ENCODE results near the gene SESN2. TPM values are rescaled to one million over a fixed set of nuclear protein-coding genes. Genes with fewer than 3 reads are reported as not detected.

The SESN2 gene
- total and polyA plus RNA-seq, 4 donors, result 5.5 to 13.0 (median 10.7) TPM

DNA sequence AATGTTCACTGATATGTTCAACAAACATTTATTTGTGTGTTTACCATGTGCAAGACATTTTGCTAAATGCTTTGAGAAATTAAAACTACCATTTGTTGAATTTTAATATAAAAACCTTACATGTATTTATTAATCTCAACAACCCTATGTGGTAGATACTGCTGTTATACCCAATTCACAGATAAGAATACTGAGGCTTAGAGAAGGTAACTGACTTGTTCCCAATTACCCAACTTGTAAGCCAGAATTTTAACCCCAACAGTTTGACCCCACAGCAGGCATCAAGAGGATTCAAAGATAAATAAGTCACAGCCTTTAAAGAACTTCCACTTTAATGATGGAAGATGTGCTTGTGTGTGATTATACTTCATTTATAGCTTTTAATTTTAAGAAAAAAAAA lies 30.2 kb upstream of the SESN2 start:
- Histone ChIP-seq H3K9ac (ENCODE audit: low read depth in 1 of 2, low read length in 2 of 2) (no peak overlapping the region), H3K27me3 (ENCODE audit: control insufficient read depth in 4 of 4, insufficient read depth in 4 of 4, low read length in 3 of 4) (no peaks in the 10 kb centered on the region), H3K36me3 (ENCODE audit: control insufficient read depth in 4 of 4, insufficient read depth in 3 of 4, low read depth in 1 of 4, low read length in 3 of 4) (peaks cover 0 to 30% (median 20%) of the 10 kb centered on the region in 4 donors), H3K4me1 (ENCODE audit: control insufficient read depth in 4 of 4, insufficient read depth in 4 of 4, low read length in 3 of 4) (peaks cover 3 to 9% (median 6%) of the 10 kb centered on the region in 4 donors), H3K4me3 (ENCODE audit: low read depth in 1 of 3, low read length in 3 of 3) (no peak overlapping the region), H3K27ac (ENCODE audit: low read depth in 1 of 2, low read length in 2 of 2) (no peak overlapping the region), H3K9me3 (ENCODE audit: control insufficient read depth in 4 of 4, low read length in 3 of 4) (no peaks in the 10 kb centered on the region)
- TF ChIP-seq YY1 (IDR thresholded peaks at IDR 0.05), result no peak
- TF ChIP-seq, protein P1, sequence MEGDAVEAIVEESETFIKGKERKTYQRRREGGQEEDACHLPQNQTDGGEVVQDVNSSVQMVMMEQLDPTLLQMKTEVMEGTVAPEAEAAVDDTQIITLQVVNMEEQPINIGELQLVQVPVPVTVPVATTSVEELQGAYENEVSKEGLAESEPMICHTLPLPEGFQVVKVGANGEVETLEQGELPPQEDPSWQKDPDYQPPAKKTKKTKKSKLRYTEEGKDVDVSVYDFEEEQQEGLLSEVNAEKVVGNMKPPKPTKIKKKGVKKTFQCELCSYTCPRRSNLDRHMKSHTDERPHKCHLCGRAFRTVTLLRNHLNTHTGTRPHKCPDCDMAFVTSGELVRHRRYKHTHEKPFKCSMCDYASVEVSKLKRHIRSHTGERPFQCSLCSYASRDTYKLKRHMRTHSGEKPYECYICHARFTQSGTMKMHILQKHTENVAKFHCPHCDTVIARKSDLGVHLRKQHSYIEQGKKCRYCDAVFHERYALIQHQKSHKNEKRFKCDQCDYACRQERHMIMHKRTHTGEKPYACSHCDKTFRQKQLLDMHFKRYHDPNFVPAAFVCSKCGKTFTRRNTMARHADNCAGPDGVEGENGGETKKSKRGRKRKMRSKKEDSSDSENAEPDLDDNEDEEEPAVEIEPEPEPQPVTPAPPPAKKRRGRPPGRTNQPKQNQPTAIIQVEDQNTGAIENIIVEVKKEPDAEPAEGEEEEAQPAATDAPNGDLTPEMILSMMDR (IDR thresholded peaks at IDR 0.05; ENCODE audit: low read depth, low read length, missing input control), result no peak
- TF ChIP-seq FOXA2 (IDR thresholded peaks at IDR 0.05), result no peak
- TF ChIP-seq, protein P2, sequence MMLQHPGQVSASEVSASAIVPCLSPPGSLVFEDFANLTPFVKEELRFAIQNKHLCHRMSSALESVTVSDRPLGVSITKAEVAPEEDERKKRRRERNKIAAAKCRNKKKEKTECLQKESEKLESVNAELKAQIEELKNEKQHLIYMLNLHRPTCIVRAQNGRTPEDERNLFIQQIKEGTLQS (IDR thresholded peaks at IDR 0.05), result no peak
- TF ChIP-seq TAF1 (conservative IDR thresholded peaks at IDR 0.05), result no peak
- TF ChIP-seq, protein P3, sequence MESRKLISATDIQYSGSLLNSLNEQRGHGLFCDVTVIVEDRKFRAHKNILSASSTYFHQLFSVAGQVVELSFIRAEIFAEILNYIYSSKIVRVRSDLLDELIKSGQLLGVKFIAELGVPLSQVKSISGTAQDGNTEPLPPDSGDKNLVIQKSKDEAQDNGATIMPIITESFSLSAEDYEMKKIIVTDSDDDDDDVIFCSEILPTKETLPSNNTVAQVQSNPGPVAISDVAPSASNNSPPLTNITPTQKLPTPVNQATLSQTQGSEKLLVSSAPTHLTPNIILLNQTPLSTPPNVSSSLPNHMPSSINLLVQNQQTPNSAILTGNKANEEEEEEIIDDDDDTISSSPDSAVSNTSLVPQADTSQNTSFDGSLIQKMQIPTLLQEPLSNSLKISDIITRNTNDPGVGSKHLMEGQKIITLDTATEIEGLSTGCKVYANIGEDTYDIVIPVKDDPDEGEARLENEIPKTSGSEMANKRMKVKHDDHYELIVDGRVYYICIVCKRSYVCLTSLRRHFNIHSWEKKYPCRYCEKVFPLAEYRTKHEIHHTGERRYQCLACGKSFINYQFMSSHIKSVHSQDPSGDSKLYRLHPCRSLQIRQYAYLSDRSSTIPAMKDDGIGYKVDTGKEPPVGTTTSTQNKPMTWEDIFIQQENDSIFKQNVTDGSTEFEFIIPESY (IDR thresholded peaks at IDR 0.05), result no peak
- TF ChIP-seq MAX (IDR thresholded peaks at IDR 0.05), result no peak
- no peak for TF ChIP-seq NR2F2 (IDR thresholded peaks at IDR 0.05)
- TF ChIP-seq FOXA1 (IDR thresholded peaks at IDR 0.05), result no peak
- no peak for TF ChIP-seq RXRA (IDR thresholded peaks at IDR 0.05)
- TF ChIP-seq REST (IDR thresholded peaks at IDR 0.05), result no peak
- TF ChIP-seq EGR1 (IDR thresholded peaks at IDR 0.05; ENCODE audit: low read depth in 2 of 2), result no peak
- no peak for TF ChIP-seq GABPA (IDR thresholded peaks at IDR 0.05 in 1 of 2, conservative IDR thresholded peaks at IDR 0.05 in 1 of 2)
- TF ChIP-seq JUND (IDR thresholded peaks at IDR 0.05), result no peak
- no peak for TF ChIP-seq HNF4G (IDR thresholded peaks at IDR 0.05)
- TF ChIP-seq HNF4A (conservative IDR thresholded peaks at IDR 0.05), result no peak
- no peak for TF ChIP-seq RAD21 (IDR thresholded peaks at IDR 0.05)
- no peak for DNase-seq (ENCODE audit: low spot score)

All from liver (tissue), 9 donors.